Lower lobe of right lung (tissue), 2 donors: ENCODE measurements around the gene GOLGA2. TPM values are rescaled to one million over a fixed set of nuclear protein-coding genes. Genes with fewer than 3 reads are reported as not detected.

Source experiments
- ATAC-seq, 2 donors: fragments of 200-7000 bp; cut with Tn5 transposase; one replicate each; pipeline ENCODE4 v1.9.1; 2020 to 2022; ENCODE audit warnings: mild to moderate bottlenecking in 2 of 2, moderate library complexity in 2 of 2
- DNase-seq: peaks from one replicate; pipeline ENCODE4 v3.0.0-alpha.2; 2020
- H3K27ac ChIP-seq: fragments of 200-600 bp; one replicate; pipeline ENCODE4 v1.8.0; 2022
- H3K27me3 ChIP-seq: fragments of 200-600 bp; one replicate; pipeline ENCODE4 v1.8.0; 2022; ENCODE audit warnings: low read depth
- H3K36me3 ChIP-seq: fragments of 200-600 bp; one replicate; pipeline ENCODE4 v1.8.0; 2022; ENCODE audit warnings: mild to moderate bottlenecking
- H3K4me1 ChIP-seq: fragments of 200-600 bp; one replicate; pipeline ENCODE4 v1.8.0; 2022
- H3K4me3 ChIP-seq: fragments of 200-600 bp; one replicate; pipeline ENCODE4 v1.8.0; 2022; ENCODE audit warnings: mild to moderate bottlenecking
- H3K9me3 ChIP-seq: fragments of 200-600 bp; one replicate; pipeline ENCODE4 v1.8.0; 2022
- CTCF ChIP-seq: fragments of 200-600 bp; IDR thresholded peaks from one replicate; pipeline ENCODE4 v1.8.0; 2022; ENCODE audit warnings: antibody characterized with exemption, mild to moderate bottlenecking
- intact Hi-C: fragments of 100-400 bp; cut with DNase I; formaldehyde crosslinking; loops from one replicate; pipeline ENCODE4 v1.11.0; 2022
- total RNA-seq: library from RNA; stranded (reverse); fragmentation: NEBNext Ultra II Directional; extraction: Animal tissue kit (Norgen Biotek cat#: 25700); gene quantifications from one replicate; pipeline ENCODE4 v1.2.1, GENCODE V29; 2021
- donor health status: DM: no; HTN: yes; CAD: no; lungs with severe emphysema.

GOLGA2 gene
- total RNA-seq, 1 donor from 2014 or later, result 82.7 TPM

DNA sequence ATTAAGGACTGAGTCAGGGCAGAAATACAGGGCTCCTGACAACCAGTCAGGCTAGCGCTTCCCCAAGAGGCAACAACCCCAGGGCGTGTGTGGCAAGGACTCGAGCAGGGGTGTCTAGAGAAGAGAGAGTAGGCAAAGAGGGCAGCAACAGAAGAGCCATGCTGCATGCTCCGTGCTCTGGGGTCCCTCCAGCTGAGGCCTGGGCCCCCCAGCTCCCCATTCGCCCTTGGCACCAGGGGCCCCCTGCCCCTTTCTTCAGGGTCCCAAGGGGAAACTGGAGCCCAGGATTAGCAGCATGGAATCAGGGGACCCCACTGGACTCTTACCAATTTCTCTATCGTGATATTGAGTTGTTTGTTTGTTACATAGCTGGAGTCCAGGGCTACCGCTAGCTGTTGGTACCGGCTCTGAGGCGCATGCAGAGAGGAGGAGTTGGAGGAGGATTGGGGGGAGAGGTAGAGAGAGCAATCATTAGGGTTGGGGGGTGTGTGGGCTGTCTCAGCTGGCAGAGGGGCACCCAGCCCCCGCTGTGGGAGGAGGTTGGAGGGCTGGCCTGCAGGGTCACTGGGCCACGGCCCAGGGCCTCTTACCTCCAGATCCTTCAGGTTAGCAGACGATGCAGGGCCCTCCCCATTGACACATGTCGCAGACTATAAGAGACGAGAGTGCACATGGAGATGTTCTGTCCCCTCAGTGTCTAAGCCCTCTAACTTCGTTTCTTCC, 8.8 kb downstream of the GOLGA2 start:
- H3K4me1 ChIP-seq, result no peaks in the 10 kb centered on the region
- ATAC-seq, result no peak
- intact Hi-C loops, result no loop called here
- TF ChIP-seq CTCF, result no peak
- DNase-seq, result no peak
- no peak overlapping the region for H3K4me3 ChIP-seq
- H3K27ac ChIP-seq, result no peak overlapping the region
- H3K9me3 ChIP-seq, result no peaks in the 10 kb centered on the region
- peaks cover 79% of the 10 kb centered on the region for H3K36me3 ChIP-seq
- no peaks in the 10 kb centered on the region for H3K27me3 ChIP-seq

DNA sequence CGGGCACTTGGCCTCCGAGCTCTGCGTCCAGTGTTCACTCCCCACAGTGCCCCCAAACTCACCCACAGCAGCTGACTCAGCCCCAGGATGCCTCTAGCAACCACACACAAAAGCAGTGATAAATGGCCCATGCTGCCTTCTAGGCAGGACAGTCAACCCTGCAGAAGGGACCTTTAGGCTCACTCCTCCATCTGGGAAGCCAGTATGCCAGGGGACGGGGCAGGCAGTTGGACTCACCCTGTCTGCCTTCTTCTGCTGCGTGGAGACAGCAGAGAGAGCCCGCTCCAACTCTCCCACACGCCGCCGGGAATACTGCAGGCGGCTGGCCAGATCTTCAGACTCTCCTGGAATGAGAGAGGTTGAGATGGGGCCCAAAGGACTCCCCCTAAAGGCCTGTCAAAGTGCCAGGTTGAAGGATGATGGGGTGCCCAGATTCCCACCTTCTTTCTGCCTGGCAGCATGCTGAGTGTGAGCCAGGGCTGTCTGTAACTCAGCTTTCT, 10.4 kb downstream of the GOLGA2 start:
- no peak overlapping the region for H3K4me3 ChIP-seq
- TF ChIP-seq CTCF, result no peak

DNA sequence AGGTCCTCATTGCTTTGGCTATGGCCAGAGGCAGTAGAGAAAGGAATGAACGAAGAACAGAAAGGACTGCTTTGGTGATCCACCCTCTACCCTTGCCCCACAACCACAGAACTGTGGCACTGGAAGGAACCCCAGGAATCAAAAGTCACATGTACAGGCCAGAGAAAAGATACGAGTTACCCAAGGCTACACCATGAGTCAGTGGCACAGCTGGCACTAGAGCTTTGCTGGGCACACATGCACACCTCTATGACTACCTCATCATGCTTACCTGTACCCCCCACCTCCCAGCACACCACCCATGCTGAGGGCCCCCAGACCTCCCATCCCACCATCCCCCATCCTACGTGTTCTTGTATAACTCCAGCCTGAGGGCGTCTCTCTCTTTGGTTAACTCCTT, 13.1 kb downstream of the GOLGA2 start:
- TF ChIP-seq CTCF, result no peak
- no peak for ATAC-seq
- DNase-seq, result no peak
- intact Hi-C loops, result no loop called here
- Histone ChIP-seq H3K4me3 (no peak overlapping the region), H3K36me3 (peaks cover 95% of the 10 kb centered on the region), H3K4me1 (no peaks in the 10 kb centered on the region), H3K27ac (no peak overlapping the region), H3K9me3 (no peaks in the 10 kb centered on the region), H3K27me3 (no peaks in the 10 kb centered on the region)

More for the DNA sequence above, 10.4 kb downstream of the GOLGA2 start:
- H3K27ac ChIP-seq, result no peak overlapping the region
- H3K9me3 ChIP-seq, result no peaks in the 10 kb centered on the region
- DNase-seq (no peak), ATAC-seq (no peak)
- H3K4me1 ChIP-seq, result no peaks in the 10 kb centered on the region
- peaks cover 84% of the 10 kb centered on the region for H3K36me3 ChIP-seq
- intact Hi-C loops, result no loop called here
- H3K27me3 ChIP-seq, result no peaks in the 10 kb centered on the region

DNA sequence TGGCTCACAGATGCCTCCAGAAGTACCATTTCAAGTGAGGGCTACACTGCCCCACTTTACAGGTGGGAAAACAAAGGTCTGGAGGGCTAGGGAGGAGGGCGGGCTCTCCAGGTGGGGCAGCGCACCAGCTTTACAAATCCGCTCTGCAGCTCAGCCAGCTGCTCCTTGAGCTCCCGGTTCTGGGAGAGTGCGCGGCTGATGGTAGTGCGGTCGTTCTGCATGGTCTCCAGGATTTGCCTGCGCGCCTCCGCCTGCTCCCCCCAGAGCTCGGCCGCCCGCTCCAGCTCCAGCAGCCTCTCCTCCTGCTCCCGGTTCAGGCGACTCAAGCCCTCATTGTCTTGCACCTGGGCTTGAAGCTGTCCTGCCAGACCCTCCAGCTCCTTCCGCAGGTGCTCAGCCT, 15.5 kb downstream of the GOLGA2 start:
- no peaks in the 10 kb centered on the region for H3K27me3 ChIP-seq
- H3K4me3 ChIP-seq, result no peak overlapping the region
- DNase-seq (no peak), ATAC-seq (no peak)
- H3K27ac ChIP-seq, result no peak overlapping the region
- H3K36me3 ChIP-seq, result peaks cover 92% of the 10 kb centered on the region
- H3K9me3 ChIP-seq, result no peaks in the 10 kb centered on the region
- intact Hi-C loops, result no loop called here
- TF ChIP-seq CTCF, result no peak
- H3K4me1 ChIP-seq, result no peaks in the 10 kb centered on the region

DNA sequence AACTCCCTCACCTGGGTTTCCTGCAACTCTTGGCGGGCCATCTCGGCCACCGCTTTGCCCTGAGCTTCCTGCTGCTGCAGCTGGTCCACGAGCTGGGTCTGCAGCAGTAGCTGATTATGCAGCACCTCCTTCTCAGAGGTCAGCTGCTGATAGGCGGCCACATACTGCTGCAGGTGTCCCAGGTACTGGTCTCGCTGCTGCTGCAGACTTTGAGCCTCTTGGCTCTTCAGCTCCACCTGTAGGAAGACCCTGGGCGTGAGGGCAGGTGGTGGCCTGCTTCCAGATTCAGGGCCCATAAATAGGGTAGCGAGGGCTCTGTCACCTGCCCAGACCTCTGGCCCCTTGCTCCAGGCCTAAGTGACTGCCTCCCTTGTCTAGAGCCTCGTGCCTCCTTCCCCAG, 16.7 kb downstream of the GOLGA2 start:
- Histone ChIP-seq H3K36me3 (peaks cover 80% of the 10 kb centered on the region), H3K27me3 (no peaks in the 10 kb centered on the region), H3K27ac (no peak overlapping the region), H3K9me3 (no peaks in the 10 kb centered on the region), H3K4me1 (no peaks in the 10 kb centered on the region), H3K4me3 (no peak overlapping the region)
- intact Hi-C loops, result no loop called here
- DNase-seq (no peak), ATAC-seq (no peak)
- no peak for TF ChIP-seq CTCF
